Measurements from ENCODE around the gene CYFIP2.
"Not testable (repeated sequence)": the region's sequence is repeated elsewhere in the genome, so short reads cannot be mapped to it uniquely, and the experiment has no call there.

The CYFIP2 gene

DNA sequence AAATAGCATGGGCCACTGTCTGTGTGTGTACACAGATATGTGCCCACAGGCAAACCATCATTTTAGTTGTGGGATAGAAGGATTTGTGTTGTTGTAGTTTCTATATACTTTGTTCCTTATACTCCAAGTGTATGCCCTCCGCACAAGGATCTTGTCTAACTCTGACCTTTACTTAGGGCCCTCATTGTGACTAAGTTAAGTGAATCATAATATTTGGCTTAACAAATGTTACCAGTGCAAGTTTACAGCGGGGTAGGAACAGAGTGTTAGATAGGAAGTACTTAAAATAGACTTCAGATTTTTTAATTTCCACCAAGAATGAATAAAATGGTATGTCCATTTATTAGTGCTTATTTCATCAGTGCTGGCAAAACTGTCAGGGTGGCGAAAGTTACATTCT lies 29.5 kb upstream of the CYFIP2 start:
- Mint-ChIP-seq H3K27me3 (ENCODE audit: low read depth, poor library complexity) (peaks cover 15% of the 10 kb centered on the region), H3K36me3 (ENCODE audit: low read depth) (no peaks in the 10 kb centered on the region), H3K27ac (no peak overlapping the region), H3K4me1 (no peaks in the 10 kb centered on the region), H3K9me3 (no peaks in the 10 kb centered on the region), H3K4me3 (no peak overlapping the region)
- no peak for TF ChIP-seq CTCF (IDR thresholded peaks at IDR 0.05)
- no peak for DNase-seq

GRCh38 chr5:157241483-157241882 lies 24.4 kb upstream of the CYFIP2 start:
- Mint-ChIP-seq H3K27me3 (ENCODE audit: low read depth, poor library complexity) (peaks cover 10% of the 10 kb centered on the region), H3K4me3 (no peak overlapping the region), H3K27ac (no peak overlapping the region), H3K4me1 (no peaks in the 10 kb centered on the region), H3K36me3 (ENCODE audit: low read depth) (no peaks in the 10 kb centered on the region), H3K9me3 (no peaks in the 10 kb centered on the region)
- DNase-seq: no peak
- TF ChIP-seq CTCF (IDR thresholded peaks at IDR 0.05): no peak

- H3K27ac Mint-ChIP-seq; H3K9me3 Mint-ChIP-seq; H3K36me3 Mint-ChIP-seq (ENCODE audit: low read depth); DNase-seq; H3K4me3 Mint-ChIP-seq; H3K4me1 Mint-ChIP-seq; H3K27me3 Mint-ChIP-seq (ENCODE audit: low read depth, poor library complexity): not testable (repeated sequence)
Measured at GRCh38 chr5:157244704-157245103, 21.2 kb upstream of the CYFIP2 start.

- DNase-seq: no peak
- Mint-ChIP-seq H3K4me3 (no peak overlapping the region), H3K36me3 (ENCODE audit: low read depth) (no peaks in the 10 kb centered on the region), H3K4me1 (no peaks in the 10 kb centered on the region), H3K27me3 (ENCODE audit: low read depth, poor library complexity) (peaks cover 2% of the 10 kb centered on the region), H3K9me3 (no peaks in the 10 kb centered on the region), H3K27ac (no peak overlapping the region)
- no peak for TF ChIP-seq CTCF (IDR thresholded peaks at IDR 0.05)
Measured at GRCh38 chr5:157245476-157245875, 20.4 kb upstream of the CYFIP2 start.

- no peak for DNase-seq
- TF ChIP-seq CTCF (IDR thresholded peaks at IDR 0.05): no peak
Measured at GRCh38 chr5:157245886-157246285, 20.0 kb upstream of the CYFIP2 start.

DNA sequence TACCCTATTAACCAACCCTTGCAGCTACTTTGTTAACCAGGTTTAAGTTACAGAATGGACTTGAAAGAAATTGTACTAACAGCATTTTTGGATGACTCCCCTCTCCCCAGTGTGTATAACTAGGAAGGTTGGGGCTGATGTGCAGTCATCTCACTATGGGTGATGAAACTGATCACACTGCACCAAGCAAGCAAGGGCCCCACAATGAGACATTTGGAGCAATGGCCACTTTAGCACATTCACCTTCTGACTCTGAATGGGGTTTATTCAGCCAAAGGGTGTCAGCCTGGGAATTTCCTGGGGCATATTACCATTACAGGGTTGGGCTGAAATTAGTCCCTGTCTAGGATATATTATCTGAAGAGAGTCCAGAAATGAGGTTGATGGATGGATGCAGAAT lies 18.7 kb upstream of the CYFIP2 start:
- Mint-ChIP-seq H3K4me3 (no peak overlapping the region), H3K9me3 (no peaks in the 10 kb centered on the region), H3K27ac (no peak overlapping the region), H3K27me3 (ENCODE audit: low read depth, poor library complexity) (peaks cover 7% of the 10 kb centered on the region), H3K36me3 (ENCODE audit: low read depth) (no peaks in the 10 kb centered on the region), H3K4me1 (no peaks in the 10 kb centered on the region)
- DNase-seq: no peak
- TF ChIP-seq CTCF (IDR thresholded peaks at IDR 0.05): no peak

More at GRCh38 chr5:157245886-157246285, 20.0 kb upstream of the CYFIP2 start:
- Mint-ChIP-seq H3K9me3 (no peaks in the 10 kb centered on the region), H3K27ac (no peak overlapping the region), H3K4me3 (no peak overlapping the region), H3K27me3 (ENCODE audit: low read depth, poor library complexity) (no peaks in the 10 kb centered on the region), H3K4me1 (no peaks in the 10 kb centered on the region), H3K36me3 (ENCODE audit: low read depth) (no peaks in the 10 kb centered on the region)
